Measurements from ENCODE around the gene RAB9B. TPM values are rescaled to one million over a fixed set of nuclear protein-coding genes. Genes with fewer than 3 reads are reported as not detected.
"Not testable (repeated sequence)": the region's sequence is repeated elsewhere in the genome, so short reads cannot be mapped to it uniquely, and the experiment has no call there.

Gene RAB9B
- total and polyA plus RNA-seq, 2 experiments from 2014 or later, result 2.2 to 3.6 TPM

DNA sequence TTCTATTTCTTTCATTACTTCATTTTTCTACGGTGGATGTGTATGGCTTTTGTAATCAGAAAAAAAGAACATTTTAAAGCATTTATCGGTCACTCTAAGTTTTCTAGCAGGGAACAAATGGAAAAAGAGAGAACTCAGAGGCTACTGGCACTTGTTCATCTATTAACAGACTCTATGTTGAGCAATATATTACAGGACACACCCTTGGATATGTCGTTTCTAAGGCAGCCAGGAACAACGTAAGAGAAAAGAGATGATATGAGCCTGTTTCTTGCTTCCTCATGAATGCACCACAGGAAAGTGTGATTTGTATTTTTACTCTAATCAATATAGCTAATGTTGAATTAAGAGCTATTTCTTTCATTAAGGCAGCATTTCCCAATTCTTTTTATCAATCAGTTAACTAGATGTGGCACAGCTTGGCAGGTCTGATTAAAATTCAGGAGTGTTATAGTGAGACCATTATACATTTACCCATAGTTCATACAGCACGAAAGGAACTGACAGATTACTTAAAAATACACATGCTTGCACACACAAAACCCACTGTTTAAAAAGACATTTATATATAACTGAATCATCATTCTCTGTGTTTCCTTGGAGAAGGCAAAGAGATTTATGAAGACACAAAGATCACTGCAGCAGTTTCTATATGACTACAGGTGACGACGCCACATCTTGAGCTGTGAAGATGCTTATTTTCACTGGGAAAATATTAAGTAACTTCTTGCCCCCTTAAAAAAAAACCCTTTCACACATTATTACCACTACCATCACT lies 13.0 kb downstream of the RAB9B start:
- Histone ChIP-seq H3K79me2 (no peaks in the 10 kb centered on the region), H3K4me2 (no peak overlapping the region), H3K4me1 (ENCODE audit: insufficient read depth) (no peaks in the 10 kb centered on the region), H3K27ac (no peak overlapping the region), H3K27me3 (peaks cover 3% of the 10 kb centered on the region), H3K36me3 (replicated peaks; ENCODE audit: insufficient read depth, low read depth) (no peaks in the 10 kb centered on the region), H3K4me3 (no peak overlapping the region), H3K9me3 (ENCODE audit: low read depth) (no peaks in the 10 kb centered on the region), H4K20me1 (ENCODE audit: insufficient read depth, poor library complexity, severe bottlenecking) (no peaks in the 10 kb centered on the region), H3K9me2 (replicated peaks; ENCODE audit: insufficient read depth) (no peaks in the 10 kb centered on the region), H2AFZ (no peak overlapping the region)
- DNase-seq (ENCODE audit: low spot score), result peak; percentile 11
- no peak for TF ChIP-seq EZH2 (IDR thresholded peaks at IDR 0.05; ENCODE audit: borderline replicate concordance)
- TF ChIP-seq, protein P1, sequence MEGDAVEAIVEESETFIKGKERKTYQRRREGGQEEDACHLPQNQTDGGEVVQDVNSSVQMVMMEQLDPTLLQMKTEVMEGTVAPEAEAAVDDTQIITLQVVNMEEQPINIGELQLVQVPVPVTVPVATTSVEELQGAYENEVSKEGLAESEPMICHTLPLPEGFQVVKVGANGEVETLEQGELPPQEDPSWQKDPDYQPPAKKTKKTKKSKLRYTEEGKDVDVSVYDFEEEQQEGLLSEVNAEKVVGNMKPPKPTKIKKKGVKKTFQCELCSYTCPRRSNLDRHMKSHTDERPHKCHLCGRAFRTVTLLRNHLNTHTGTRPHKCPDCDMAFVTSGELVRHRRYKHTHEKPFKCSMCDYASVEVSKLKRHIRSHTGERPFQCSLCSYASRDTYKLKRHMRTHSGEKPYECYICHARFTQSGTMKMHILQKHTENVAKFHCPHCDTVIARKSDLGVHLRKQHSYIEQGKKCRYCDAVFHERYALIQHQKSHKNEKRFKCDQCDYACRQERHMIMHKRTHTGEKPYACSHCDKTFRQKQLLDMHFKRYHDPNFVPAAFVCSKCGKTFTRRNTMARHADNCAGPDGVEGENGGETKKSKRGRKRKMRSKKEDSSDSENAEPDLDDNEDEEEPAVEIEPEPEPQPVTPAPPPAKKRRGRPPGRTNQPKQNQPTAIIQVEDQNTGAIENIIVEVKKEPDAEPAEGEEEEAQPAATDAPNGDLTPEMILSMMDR (IDR thresholded peaks at IDR 0.05; ENCODE audit: poor library complexity), result no peak
- no peak for TF ChIP-seq EZH2phosphoT487 (IDR thresholded peaks at IDR 0.05; ENCODE audit: low read depth, severe bottlenecking, unreplicated experiment)
- WGBS (ENCODE audit: low lambda C conversion rate, missing lambda C conversion rate), result 64% methylated on average over 7 of the region's 7 CpGs

DNA sequence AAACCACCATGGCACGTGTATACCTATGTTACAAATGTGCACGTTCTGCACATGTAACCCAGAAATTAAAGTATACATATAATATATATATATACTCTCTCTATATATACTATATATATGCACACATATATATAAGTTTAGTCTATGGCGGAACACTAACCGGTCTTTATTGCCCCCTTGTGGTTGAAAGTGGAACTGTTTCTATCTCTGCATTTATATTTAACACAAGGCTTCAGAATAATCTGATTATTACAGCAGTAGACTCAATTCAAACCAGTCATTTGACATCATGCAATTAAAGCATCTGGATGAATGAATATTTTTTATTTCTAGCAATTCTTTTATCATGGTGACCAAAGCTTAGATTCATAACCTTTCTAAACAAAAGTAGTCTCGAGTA lies 14.6 kb downstream of the RAB9B start:
- H3K9me3 ChIP-seq (ENCODE audit: low read depth), result no peaks in the 10 kb centered on the region
- WGBS (ENCODE audit: low lambda C conversion rate, missing lambda C conversion rate), result 19% methylated on average over 5 of the region's 5 CpGs
- TF ChIP-seq, protein P1 (IDR thresholded peaks at IDR 0.05; ENCODE audit: poor library complexity), result peak; percentile 88
- TF ChIP-seq EZH2 (IDR thresholded peaks at IDR 0.05; ENCODE audit: borderline replicate concordance), result no peak

DNA sequence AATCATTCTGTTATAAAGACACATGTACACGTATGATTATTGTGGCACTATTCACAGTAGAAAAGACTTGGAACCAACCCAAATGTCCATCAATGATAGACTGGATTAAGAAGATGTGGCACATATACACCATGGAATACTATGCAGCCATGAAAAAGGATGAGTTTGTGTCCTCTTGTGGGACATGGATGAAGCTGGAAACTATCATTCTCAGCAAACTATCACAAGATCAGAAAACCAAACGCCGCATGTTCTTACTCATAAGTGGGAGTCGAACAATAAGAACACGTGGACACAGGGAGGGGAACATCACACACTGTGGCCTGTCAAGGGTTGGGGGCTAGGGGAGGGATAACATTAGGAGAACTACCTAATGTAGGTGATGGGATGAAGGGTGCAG lies 15.0 kb downstream of the RAB9B start:
- not testable (repeated sequence) for DNase-seq (ENCODE audit: low spot score); H3K9me3 ChIP-seq (ENCODE audit: low read depth); H3K27me3 ChIP-seq; H3K4me2 ChIP-seq; H3K4me1 ChIP-seq (ENCODE audit: insufficient read depth); H3K27ac ChIP-seq; H2AFZ ChIP-seq; H3K36me3 ChIP-seq (replicated peaks; ENCODE audit: insufficient read depth, low read depth); H3K9me2 ChIP-seq (replicated peaks; ENCODE audit: insufficient read depth); H4K20me1 ChIP-seq (ENCODE audit: insufficient read depth, poor library complexity, severe bottlenecking); H3K4me3 ChIP-seq; H3K79me2 ChIP-seq
- WGBS (ENCODE audit: low lambda C conversion rate, missing lambda C conversion rate), result 55% methylated on average over 5 of the region's 5 CpGs

More for the DNA sequence above, 14.6 kb downstream of the RAB9B start:
- H3K4me1 ChIP-seq (ENCODE audit: insufficient read depth), result peaks cover under 1% of the 10 kb centered on the region
- H3K79me2 ChIP-seq, result no peaks in the 10 kb centered on the region
- peak; percentile 86 for DNase-seq (ENCODE audit: low spot score)
- H4K20me1 ChIP-seq (ENCODE audit: insufficient read depth, poor library complexity, severe bottlenecking), result no peaks in the 10 kb centered on the region
- H2AFZ ChIP-seq, result no peak overlapping the region
- no peaks in the 10 kb centered on the region for H3K9me2 ChIP-seq (replicated peaks; ENCODE audit: insufficient read depth)
- no peak overlapping the region for H3K27ac ChIP-seq
- no peak overlapping the region for H3K4me2 ChIP-seq
- peaks cover 3% of the 10 kb centered on the region for H3K27me3 ChIP-seq
- H3K36me3 ChIP-seq (replicated peaks; ENCODE audit: insufficient read depth, low read depth), result no peaks in the 10 kb centered on the region
- no peak overlapping the region for H3K4me3 ChIP-seq

DNA sequence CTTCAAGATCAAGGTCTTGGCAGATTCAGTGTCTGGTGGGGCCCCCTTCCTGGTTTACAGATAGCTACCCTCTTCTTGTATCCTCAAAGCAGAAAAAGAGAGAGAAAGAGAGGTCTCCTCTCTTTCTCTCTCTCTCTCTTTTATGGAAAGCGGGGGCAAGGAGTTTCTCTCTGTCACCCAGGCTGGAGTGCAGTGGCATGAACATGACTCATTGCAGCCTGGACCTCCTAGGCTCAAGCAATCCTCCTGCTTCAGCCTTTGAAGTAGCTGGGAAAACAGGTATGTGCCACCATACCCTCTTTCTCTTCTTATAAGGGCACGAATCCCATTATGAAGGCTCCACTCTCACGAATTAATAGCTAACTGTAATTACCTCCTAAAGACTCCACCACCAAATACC lies 20.2 kb downstream of the RAB9B start:
- peaks cover 3% of the 10 kb centered on the region for H3K27me3 ChIP-seq
- no peaks in the 10 kb centered on the region for H3K9me3 ChIP-seq (ENCODE audit: low read depth)
- no peaks in the 10 kb centered on the region for H3K36me3 ChIP-seq (replicated peaks; ENCODE audit: insufficient read depth, low read depth)
- H3K4me2 ChIP-seq, result no peak overlapping the region
- 70% methylated on average over 3 of the region's 3 CpGs for WGBS (ENCODE audit: low lambda C conversion rate, missing lambda C conversion rate)
- H3K9me2 ChIP-seq (replicated peaks; ENCODE audit: insufficient read depth), result no peaks in the 10 kb centered on the region
- H3K4me1 ChIP-seq (ENCODE audit: insufficient read depth), result peaks cover 20% of the 10 kb centered on the region
- DNase-seq (ENCODE audit: low spot score), result peak; percentile 26
- no peaks in the 10 kb centered on the region for H3K79me2 ChIP-seq
- TF ChIP-seq EZH2phosphoT487 (IDR thresholded peaks at IDR 0.05; ENCODE audit: low read depth, severe bottlenecking, unreplicated experiment), result no peak
- TF ChIP-seq EZH2 (IDR thresholded peaks at IDR 0.05; ENCODE audit: borderline replicate concordance), result no peak
- TF ChIP-seq, protein P1 (IDR thresholded peaks at IDR 0.05; ENCODE audit: poor library complexity), result no peak
- H4K20me1 ChIP-seq (ENCODE audit: insufficient read depth, poor library complexity, severe bottlenecking), result no peaks in the 10 kb centered on the region
- H2AFZ ChIP-seq, result no peak overlapping the region
- peak overlapping the region; percentile 43 for H3K27ac ChIP-seq
- no peak overlapping the region for H3K4me3 ChIP-seq

Data from hepatocyte (in vitro differentiated cells).